Activated CD4-positive, alpha-beta T cell treated with anti-CD3 and anti-CD28 coated beads for 48 hours (primary cell): ENCODE measurements around the gene C1orf56.

ENCODE experiments used
- DNase-seq: peaks from one replicate; pipeline ENCODE4 v3.0.0-alpha.2; 2020

Gene C1orf56, protein sequence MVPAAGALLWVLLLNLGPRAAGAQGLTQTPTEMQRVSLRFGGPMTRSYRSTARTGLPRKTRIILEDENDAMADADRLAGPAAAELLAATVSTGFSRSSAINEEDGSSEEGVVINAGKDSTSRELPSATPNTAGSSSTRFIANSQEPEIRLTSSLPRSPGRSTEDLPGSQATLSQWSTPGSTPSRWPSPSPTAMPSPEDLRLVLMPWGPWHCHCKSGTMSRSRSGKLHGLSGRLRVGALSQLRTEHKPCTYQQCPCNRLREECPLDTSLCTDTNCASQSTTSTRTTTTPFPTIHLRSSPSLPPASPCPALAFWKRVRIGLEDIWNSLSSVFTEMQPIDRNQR

DNA sequence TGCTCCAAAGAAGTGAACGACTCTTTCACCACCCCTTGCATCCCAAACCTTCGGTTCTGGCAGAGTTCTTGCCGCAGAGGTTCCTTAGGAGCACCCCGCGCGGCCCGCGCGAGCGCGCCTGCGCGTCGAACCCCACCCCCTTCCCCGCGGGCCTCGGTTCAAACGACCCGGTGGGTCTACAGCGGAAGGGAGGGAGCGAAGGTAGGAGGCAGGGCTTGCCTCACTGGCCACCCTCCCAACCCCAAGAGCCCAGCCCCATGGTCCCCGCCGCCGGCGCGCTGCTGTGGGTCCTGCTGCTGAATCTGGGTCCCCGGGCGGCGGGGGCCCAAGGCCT lies at the start of gene C1orf56:
Gene C1orf56 (plus strand): TSS at position 161 of the 334 bp plus-strand sequence. CDS start 97 bp downstream, at position 258.
- DNase-seq = peak; percentile 60

DNA sequence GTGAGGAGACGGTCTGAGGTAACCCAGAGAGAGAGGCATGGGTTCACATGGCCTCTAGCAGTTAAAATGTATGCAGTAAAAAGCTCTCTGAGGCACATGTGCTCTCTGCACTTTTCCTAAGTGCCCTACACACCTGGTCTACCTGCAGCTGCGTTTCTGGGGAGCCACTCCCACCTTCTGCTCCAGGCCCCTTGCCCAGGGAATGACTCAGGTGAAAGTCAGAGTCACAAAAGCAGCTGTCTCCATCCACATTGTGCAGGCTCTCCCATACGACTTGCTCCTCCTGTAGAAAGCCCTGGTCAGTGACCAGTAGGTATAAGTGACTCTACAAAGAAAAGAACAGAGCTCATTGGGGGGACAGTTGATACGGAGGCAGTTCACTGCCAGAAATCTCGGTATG lies 49.6 kb upstream of the C1orf56 start:
- DNase-seq = no peak

DNA sequence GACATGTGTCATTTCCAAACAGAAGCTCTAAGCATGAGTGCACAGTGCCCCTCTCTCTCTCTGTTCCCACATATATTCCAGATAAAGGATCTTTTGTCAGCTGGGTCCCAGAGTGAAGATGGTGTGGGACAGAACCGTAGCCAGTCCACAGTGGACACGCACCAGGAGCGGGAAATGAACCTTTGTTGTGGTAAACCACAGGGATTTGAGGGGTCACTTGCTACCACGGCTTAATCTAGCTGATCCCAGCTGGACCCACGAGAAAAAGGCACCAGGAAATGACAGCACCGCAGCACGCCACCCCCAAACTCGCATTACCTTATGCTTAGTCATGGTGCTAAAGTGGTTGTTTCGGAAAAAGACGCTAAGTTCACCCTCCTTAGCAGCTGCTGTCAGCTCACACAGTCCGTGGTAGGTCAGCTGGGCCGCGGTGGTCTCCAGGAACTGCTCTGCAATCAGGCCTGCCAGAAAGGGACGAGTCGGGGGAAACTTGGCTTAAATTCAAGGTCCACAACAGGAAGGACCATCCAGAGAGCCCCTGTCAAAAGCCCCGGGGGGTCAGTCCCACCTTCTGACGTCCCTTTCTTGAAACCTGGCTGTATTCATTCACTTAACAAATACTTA lies 48.4 kb upstream of the C1orf56 start:
- DNase-seq = peak; percentile 39

DNA sequence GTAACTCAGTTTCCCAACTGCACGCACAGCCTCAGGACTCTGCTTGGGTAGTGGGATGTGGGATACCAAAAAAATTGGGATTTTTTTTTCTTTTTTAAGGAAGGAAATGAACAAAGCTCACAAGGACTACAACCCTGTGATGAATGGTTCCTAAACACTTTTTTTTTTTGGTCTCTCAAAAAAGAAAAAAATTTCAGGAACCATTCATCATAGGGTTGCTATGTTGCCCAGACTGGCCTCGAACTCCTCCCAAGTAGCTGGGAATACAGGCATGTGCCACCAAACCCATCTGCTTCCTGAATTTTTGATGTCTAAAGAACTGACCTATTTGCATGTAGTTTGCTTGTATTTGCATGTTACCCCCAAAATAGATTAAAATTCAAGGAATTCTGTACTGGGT lies 47.6 kb upstream of the C1orf56 start:
- DNase-seq = no peak

DNA sequence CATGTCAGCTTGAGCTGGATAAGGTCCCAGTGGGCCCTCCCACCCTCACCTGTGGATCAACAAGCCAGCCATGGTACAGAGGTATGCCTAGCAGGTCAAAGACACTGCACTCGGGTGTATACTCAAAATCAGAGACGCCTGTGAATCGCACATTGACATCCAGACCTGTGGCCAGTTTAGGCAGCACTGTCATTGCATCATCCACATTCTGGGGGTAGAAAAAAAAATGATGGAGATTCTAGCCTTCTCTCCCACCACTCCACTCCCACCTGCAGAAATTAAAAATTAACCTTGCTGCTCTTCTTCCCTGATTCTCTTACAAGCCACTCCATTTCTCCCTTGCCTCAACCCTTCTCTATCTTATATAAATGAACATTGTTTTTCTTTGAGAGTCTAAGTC lies 47.1 kb upstream of the C1orf56 start:
- no peak for DNase-seq

DNA sequence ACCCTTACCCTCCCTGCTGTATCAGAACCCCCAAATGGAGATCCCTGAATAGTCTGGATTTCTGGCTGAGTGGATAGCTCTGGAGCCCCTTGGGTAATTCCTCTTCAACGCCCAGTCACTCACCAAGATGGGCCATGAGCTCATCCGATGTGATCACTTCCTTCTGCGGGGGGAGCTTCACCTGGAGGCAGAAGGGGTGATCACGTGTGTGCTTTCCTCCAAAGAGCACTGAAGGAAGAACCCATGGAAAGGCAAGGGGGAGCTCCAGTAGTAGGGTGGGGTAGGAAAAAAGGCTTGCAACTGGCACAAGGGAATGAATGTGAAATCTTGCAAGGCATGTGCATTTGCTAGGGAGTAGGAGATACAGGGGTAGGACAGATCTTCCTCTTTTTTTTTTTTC lies 45.9 kb upstream of the C1orf56 start:
- DNase-seq = no peak

DNA sequence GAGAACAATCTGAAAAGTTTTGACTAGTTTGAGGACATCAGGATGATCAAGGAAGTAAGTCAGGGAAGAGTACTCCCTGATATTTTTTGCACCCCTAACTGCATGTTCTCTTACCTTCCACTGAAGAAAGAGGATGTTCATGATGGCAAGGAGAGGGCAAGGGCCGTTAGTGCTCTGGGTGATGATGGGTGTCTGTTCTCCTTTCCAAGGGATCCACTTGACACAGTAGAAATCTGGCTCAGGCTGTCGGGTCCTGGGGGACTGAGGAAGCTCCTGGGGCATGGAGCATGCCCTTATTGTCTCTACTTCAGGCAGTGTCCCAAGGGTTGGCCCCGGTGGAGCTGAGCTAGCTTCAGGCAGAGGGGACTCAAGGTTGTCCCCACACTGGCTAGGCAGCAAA lies 45.5 kb upstream of the C1orf56 start:
- no peak for DNase-seq

DNA sequence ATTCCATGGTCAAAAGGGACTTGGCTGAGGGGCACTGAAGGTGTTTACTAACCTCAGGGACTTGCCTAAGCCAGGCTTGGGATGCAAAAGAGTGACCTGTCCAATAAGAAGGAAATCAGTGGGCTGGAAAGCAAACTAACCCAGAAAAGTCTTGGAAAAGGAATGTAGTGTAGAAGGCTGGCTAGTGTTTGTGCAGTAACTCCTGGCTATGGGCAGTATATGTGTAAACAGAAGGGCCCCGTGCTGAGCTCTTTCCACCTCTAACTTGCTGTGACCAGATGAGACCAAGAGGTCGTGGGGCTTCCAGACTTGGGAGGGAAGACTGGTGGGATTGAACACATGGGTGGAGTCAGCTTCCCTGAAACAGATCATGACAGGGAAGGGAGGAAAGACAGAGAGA lies 44.9 kb upstream of the C1orf56 start:
- no peak for DNase-seq

DNA sequence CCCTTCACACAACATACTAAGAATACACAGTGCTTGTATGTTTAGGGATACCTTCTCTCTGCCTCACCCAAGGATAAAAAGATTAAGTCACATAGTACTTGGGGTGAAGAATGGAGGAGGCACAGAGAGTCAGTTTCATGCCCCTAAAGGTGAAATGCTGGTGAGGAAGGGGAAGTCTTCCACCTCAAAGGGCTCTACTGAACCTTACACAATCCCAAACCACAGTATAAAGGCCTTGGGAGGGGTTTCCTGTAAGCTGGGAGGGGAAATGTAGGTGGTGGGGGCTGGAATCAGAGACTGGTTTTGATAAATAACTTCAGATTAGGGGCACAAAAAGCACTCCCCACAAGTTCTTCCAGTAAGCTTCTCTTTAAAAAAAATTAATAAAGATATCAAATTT lies 44.4 kb upstream of the C1orf56 start:
- DNase-seq = no peak

DNA sequence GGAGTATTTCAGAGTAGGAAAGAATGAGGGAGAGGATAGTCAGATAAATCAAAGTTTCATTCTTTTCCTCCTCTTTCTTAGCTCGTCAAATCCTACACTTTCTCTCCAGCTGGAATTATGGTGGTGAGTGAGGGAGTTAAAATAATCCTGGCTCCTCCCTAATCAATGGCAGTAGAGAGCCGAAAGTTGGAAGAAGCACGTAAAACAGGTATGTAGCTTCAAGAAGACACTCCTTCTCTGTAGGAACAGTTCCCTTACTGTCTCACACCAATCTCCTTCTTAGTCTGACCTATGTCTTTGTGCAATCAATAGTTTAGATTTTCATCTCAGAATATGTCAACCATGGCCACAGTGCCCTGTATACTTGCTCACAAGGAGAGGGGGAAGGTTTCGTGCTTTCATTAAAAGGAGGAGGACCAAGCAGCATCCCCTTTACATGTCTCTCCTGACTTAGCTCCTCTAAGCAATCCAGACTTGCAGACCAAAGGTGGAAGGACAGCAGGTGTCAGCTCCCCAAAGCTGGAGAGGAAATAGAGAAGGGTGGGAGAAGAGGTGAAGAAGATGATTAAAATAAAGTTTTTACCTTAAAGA lies 41.7 kb upstream of the C1orf56 start:
- DNase-seq = no peak

DNA sequence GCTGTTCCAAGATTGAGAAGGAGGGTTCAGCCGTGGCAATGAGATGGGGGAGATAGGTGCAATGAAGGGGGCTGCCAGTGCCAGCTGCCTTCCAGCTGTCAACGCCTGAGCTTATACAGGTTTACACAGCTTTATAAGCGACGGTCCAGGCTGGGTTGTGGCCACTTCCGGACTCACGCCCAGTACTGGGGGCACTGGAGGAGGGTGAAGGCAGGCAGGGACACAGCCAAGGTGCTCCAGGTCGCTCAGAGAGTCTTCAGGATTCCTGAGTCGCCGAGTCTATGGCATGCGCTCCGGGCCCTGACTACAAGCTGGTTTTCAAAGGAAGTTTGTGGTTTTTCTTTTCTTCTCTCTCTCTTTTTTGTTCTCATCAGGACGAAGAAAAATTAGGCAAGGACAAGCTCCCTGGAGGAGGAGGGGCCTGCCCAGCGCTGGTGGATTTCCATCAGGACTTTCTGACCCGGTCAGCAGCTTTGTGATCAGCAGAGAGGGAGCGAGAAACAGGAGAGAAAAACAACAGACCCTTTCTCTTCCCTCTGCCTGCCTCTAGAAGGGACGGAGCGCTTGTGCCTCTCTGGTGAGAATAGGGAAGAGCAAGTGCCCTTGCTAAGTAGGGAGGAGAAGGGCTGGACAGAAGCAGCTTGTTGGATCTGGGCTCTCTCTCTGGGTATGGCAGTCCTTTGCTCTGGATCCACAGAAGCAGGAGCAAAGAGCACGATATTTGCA lies 41.1 kb upstream of the C1orf56 start, which contains the start of gene MINDY1:
Gene MINDY1 (minus strand): TSS at position 576 of the 726 bp plus-strand sequence. CDS start 4,285 bp downstream, outside the sequence.
- DNase-seq = peak; percentile 61

DNA sequence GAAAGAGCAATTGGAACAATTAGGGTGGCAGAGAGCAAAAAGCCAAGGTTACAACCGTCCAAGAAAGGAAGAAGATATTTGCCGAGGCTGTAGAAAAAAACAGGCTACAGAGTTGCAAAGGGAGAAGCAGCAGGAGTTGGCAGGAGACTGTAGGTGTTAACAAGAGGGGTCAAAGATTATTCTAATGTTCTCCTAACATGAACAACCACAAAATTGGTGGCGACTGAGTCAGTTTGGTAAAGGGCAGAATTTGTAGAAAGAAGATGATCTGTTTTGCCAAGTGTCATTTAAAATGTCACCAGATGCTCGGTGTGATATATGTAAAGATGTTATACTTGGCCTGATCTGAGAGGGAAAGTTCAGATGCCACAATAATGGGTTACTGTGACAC lies 39.7 kb upstream of the C1orf56 start:
- DNase-seq = no peak

DNA sequence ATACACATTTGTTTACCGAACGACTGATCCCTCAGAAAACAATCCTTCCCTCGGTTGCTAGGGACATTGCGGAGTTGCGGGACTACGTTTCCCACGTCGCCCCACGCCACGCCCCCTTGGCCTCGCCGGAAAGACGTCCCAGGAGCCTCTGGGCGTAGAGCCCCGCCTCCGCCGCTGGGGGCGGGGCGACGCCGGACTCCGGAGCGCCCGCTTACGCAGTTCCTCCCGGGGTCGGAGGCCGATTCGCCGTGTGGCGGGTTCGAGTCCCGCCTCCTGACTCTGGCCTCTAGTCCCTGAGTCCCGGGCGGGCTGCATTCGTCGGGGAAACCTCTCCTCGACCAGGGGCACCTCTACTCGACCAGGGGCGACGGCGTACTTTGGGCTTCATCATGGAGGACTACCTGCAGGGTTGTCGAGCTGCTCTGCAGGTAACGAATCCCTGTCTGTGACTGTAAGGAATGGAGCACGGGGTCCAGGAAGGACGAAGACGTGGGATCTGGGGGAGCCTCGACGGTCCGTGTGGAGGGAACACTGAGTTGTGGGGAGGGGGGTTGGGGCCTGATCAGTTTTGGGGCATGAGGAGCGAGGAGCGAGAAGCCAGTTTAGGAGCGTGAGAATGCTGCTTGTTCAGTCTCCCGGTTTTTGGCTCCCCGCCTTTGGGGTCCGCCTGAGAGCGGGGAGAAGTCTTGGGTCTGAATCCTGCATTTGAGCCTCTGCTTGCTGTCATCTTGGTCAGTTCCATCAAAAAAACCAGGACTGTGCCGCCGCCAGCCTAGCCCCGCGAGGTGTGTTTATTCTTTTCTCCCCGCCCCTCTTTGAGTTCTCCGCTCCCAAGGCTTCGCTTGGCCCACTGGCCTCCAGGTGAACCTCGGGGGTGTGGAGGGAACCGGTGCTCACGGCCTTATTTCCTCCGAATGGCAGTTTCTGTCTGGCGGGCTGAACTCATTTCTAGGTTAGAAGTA lies 39.0 kb upstream of the C1orf56 start, which contains the start of gene PRUNE1:
Gene PRUNE1 (plus strand): TSS at position 206 of the 962 bp plus-strand sequence. CDS start 184 bp downstream, at position 390.
- peak; percentile 99 for DNase-seq

DNA sequence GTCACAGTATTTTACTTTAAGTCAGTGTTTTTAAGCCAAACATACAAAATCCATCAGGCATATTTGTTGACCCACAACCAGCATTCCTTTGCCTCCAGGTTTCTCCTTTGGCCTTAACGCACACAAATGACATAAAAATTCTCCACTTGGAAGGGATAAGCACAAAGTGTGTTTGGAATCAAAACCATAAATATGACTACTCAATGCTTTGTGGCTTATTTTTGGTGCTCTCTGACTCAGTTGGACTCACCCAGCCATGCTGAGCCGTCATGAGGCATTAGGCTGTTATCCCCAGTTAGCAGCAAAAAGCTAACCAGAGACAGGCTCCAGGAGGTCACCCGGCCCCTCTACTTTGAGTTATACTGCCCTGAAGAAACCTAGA lies 38.4 kb upstream of the C1orf56 start:
- DNase-seq = peak; percentile 28

DNA sequence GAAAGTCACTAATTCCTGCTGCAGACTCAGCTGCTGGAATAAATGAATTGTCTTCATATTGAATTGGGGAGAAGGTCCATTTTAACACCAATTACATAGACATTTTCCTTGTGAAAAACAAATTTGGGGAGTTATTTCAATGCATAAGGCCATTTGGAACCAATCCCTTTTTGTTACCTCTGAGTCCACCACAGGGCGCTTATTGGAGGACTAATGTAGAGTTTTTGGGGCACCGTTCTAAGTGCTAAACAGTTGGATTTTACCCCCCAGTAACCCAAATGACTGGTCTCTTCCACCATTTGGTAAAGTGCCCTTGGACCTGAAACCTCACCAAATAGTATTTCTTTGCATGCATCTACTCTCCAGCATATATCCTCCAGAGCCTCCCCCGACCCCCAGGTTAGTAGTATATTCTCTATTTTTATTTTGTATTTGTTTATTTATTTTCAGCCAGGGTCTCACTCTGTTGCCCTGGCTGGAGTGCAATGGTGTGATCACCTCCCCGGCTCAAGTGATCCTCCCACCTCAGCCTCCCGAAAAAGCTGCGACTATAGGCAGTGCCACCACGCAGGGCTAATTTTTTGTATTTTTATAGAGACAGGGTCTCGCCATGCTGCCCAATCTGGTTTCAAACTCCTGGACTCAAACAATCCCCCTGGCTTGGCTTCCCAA lies 37.7 kb upstream of the C1orf56 start:
- DNase-seq = no peak

DNA sequence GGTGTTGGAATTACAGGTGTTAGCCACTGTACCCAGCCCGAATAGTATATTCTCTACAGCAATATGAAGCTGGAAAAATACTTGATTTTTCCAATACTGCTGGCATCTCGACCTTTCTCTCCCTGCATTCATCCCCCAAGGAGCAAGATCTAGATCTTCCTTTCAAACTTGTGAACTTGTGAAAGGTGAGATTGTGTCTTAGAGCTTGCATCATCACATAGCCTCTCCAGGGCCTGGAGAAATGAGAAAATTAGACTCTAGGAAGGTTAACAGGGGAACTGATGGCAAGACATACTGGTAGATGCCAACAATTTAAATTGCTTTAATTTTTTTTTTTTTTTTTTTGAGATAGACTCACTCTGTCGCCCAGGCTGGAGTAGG lies 37.2 kb upstream of the C1orf56 start:
- DNase-seq = no peak

DNA sequence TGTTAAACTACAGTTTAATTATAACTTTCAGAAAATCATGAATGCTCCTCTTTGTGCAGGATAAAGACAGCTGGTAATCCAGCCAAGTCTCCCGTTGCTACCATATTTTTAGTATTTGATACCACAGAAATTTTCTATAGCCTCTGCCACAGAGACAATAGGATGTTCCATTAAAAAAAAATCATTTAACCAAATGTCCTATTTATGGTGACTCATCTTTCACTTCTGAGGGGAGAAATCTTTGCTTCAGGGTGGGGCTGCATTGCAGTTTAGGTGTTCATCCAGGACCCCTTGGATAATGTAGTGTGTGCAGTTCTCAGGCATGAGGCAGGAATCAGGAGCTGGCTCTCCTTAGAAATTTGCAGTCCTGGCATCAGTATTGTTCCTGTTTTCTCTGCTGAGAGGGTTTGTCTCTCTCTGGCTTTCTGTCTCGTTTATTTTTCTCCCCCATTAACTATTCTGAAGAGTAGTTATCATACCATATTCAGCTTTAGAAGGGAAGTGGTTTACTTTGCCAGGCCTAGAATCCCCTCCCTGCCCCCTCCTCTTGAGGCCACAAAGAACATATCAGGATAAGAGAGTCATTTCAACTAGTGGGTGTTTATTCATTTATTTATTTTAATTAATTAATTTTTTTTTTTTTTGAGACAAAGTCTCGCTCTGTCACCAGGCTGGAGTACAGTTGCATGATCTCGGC lies 36.2 kb upstream of the C1orf56 start:
- no peak for DNase-seq

DNA sequence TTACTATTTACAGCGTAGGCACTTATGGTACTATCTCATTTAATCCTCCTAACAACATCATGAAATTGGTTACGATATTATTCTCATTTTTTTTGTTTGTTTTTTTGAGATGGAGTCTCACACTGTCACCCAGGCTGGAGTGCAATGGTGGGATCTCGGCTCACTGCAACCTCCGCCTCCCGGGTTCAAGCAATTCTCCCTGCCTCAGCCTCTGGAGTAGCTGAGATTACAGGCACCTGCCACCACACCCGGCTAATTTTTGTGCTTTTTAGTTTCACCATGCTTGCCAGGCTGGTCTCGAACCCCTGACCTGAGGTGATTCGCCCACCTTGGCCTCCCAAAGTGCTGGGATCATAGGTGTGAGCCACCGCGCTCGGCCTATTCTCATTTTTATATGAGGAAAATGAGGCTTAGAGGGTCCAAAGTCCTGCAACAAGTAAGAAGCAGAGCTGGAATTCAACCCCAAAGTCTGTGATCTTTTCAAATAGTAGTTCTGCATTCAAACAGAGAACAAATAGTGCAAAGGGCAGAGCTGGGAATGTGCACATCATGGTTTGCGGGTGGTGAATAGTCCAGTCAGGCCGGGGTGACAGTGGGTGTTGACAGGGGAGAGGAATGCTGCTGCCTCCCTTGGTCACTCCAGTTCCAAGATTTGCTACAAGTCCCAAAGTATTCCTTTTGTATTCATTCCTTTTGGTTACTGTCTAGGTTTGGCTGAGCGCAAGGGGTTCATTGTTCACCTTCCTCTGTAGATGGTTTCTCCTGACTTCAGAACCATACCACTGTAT lies 34.7 kb upstream of the C1orf56 start:
- no peak for DNase-seq

DNA sequence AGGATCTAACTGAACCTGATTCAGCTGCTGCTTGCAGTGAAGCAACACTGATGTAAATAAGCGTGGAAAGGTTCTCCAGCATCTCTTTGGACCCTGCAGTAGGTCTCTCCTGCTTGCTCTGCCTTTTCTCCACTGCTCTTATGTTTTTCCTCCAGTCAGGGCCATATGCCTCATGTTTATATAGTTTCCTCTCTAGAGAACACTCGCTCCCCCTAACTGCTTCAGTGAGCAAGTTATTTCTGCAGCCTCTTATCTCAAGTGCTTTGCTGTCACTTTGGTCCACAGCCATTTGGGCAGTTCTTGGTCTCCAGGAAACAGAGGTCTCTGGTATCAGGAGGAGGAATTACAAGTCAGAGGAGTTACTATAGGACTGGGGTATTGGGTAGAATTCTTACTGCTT lies 34.0 kb upstream of the C1orf56 start:
- DNase-seq = no peak

DNA sequence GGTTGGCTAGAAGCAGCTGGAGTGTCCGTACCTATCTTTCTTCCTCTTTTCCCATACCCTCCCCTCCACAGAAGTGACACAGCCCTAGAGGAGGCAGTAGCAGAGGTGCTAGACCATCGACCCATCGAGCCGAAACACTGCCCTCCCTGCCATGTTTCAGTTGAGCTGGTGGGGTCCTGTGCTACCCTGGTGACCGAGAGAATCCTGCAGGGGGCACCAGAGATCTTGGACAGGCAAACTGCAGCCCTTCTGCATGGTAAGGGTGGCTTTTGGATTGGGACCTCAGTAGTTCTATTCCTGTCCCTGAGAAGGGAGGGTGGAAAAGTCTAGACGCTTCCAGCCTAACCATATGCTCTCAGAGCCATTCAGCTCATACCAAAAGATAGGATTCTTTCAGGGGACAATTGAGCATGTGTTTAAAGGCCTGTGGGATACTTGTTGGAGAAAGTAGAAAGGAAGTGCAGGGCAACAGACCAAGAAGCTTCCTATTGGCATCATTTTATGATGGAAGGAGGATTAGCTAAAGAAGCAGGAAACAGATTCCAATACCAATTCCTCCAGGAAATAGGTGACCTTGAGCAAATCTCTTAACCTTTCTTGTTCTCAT lies 22.9 kb upstream of the C1orf56 start:
- peak; percentile 88 for DNase-seq
